CD4-positive, alpha-beta T cell (primary cell): ENCODE results near the gene PRPF19. TPM values are rescaled to one million over a fixed set of nuclear protein-coding genes. Genes with fewer than 3 reads are reported as not detected.

Experiments
- ATAC-seq: fragments of 200-7000 bp; cut with Tn5 transposase; one replicate; pipeline ENCODE4 v1.10.0; 2022; ENCODE audit warnings: mild to moderate bottlenecking; ENCODE audit not compliant: poor library complexity
- CTCF ChIA-PET: fragments of 350-600 bp; sonication (Branson Sonifier 250); formaldehyde crosslinking; loops from one replicate; lab custom pipeline; 2021; ENCODE audit warnings: antibody characterized with exemption, inconsistent platforms; lab: Charles Lee
- POLR2A ChIA-PET: fragments of 350-600 bp; sonication (Branson Sonifier 250); formaldehyde crosslinking; loops from one replicate; lab custom pipeline; 2021; ENCODE audit warnings: antibody characterized with exemption, inconsistent platforms; lab: Charles Lee
- DNase-seq, 14 experiments: peaks; one replicate each; pipeline ENCODE4 v3.0.0-alpha.2; 2013 to 2020; ENCODE audit warnings: mixed read lengths in 2 of 14
- H3K27ac ChIP-seq, 2 donors: one replicate each; pipeline versions ENCODE4 v1.5.1 to v1.7.0; 2013; ENCODE audit warnings: low read length in 2 of 2, low read depth in 1 of 2, mild to moderate bottlenecking in 1 of 2
- H3K27me3 ChIP-seq, 2 experiments: 1 replicate in 1 of 2; 2 replicates in 1 of 2; pipeline versions ENCODE4 v1.6.1 to v1.7.0; 2013; ENCODE audit warnings: low read length in 2 of 2, control low read depth in 1 of 2, mild to moderate bottlenecking in 1 of 2, moderate library complexity in 1 of 2; ENCODE audit not compliant: insufficient read depth in 2 of 2, control insufficient read depth in 1 of 2
- H3K36me3 ChIP-seq: one replicate; pipeline ENCODE4 v1.6.1; 2013; ENCODE audit warnings: low read length, control low read depth; ENCODE audit not compliant: insufficient read depth
- H3K4me1 ChIP-seq: one replicate; pipeline ENCODE4 v1.6.1; 2013; ENCODE audit warnings: low read length, control low read depth; ENCODE audit not compliant: insufficient read depth
- H3K4me3 ChIP-seq: one replicate; pipeline ENCODE4 v1.5.1; 2013; ENCODE audit warnings: mild to moderate bottlenecking, low read length, moderate library complexity
- H3K9me3 ChIP-seq, 2 experiments: 1 replicate in 1 of 2; 2 replicates in 1 of 2; pipeline versions ENCODE4 v1.6.1 to v1.7.0; 2013; ENCODE audit warnings: low read length in 2 of 2, mild to moderate bottlenecking in 2 of 2, control low read depth in 1 of 2, moderate library complexity in 1 of 2; ENCODE audit not compliant: control insufficient read depth in 1 of 2, insufficient read depth in 1 of 2
- H3K27ac Mint-ChIP-seq: one replicate; pipeline ENCODE4 v1.8.0; 2020; ENCODE audit warnings: mixed read lengths
- H3K27me3 Mint-ChIP-seq: one replicate; pipeline ENCODE4 v1.8.0; 2021; ENCODE audit warnings: mixed read lengths
- H3K36me3 Mint-ChIP-seq: one replicate; pipeline ENCODE4 v1.8.0; 2021; ENCODE audit warnings: low read depth, mixed read lengths
- H3K4me1 Mint-ChIP-seq: one replicate; pipeline ENCODE4 v1.8.0; 2021; ENCODE audit warnings: low read depth, mixed read lengths
- H3K4me3 Mint-ChIP-seq: one replicate; pipeline ENCODE4 v1.8.0; 2020; ENCODE audit warnings: mild to moderate bottlenecking, mixed read lengths
- H3K9me3 Mint-ChIP-seq: one replicate; pipeline ENCODE4 v1.8.0; 2020; ENCODE audit warnings: mixed read lengths
- intact Hi-C, 2 experiments: fragments of 100-400 bp; cut with DNase I in 1 of 2; cut with micrococcal nuclease in 1 of 2; formaldehyde crosslinking; loops; one replicate each; pipeline versions ENCODE4 v1.15.1 to v1.9.0; 2023 to 2025; cut with DNase I, micrococcal nuclease
- total RNA-seq, 174 experiments: library from RNA in 2 of 174; stranded (reverse) in 2 of 174; gene quantifications; one replicate each; pipeline ENCODE4 v1.2.3 and lab custom pipeline; 2021 to 2026
- TF ChIP-seq, protein P1 (sequence below): fragments of 200-600 bp; IDR thresholded peaks from one replicate; pipeline ENCODE4 v1.8.0; 2022; ENCODE audit warnings: antibody characterized with exemption, mild to moderate bottlenecking

PRPF19 gene
- total RNA-seq, 2 experiments from 2014 or later, result 63.2 to 67.3 TPM

DNA sequence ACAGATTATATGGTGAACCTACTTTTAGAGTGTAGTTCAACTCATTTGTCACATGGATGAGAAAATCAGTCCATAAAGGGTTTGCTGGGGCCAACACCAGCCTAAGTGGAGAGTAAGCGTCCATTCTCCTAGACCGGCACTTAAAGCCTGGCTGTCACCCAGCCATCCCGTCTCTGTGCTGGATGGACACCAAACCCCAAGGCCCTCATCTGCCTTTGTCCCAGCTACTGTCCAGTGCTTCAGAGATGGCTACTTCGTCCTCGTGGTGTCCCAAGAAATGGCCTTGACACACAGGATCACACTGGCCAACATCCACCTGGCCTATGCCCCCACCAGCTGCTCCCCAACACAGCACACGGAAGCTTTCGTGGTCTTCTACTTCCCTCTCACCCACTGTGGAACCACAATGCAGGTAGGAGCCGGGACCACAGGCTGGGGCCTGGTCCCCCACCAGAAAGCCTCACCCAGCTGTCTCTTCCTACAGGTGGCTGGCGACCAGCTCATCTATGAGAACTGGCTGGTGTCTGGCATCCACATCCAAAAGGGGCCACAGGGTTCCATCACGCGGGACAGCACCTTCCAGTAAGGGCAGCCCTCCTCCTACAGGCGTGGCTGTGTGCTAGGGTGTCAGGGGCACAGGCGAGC lies 35.5 kb downstream of the PRPF19 start:
- H3K27me3 Mint-ChIP-seq, result no peaks in the 10 kb centered on the region
- no peaks in the 10 kb centered on the region for H3K36me3 Mint-ChIP-seq
- Histone ChIP-seq H3K9me3 (no peaks in the 10 kb centered on the region), H3K4me3 (no peak overlapping the region), H3K27ac (no peak overlapping the region), H3K27me3 (no peaks in the 10 kb centered on the region), H3K4me1 (peaks cover 20% of the 10 kb centered on the region), H3K36me3 (no peaks in the 10 kb centered on the region)
- POLR2A ChIA-PET, result interaction anchor here (0.7 to 2.5 kb wide), 4 partner anchors 17 to 45 kb away, joined by 3 to 6 read pairs (median 3); partner anchors contain the start of gene TMEM109
- DNase-seq (no peak), ATAC-seq (no peak)
- intact Hi-C loops, result no loop called here
- no peak overlapping the region for H3K4me3 Mint-ChIP-seq
- H3K27ac Mint-ChIP-seq, result no peak overlapping the region
- no peaks in the 10 kb centered on the region for H3K9me3 Mint-ChIP-seq
- peaks cover 7% of the 10 kb centered on the region for H3K4me1 Mint-ChIP-seq
- TF ChIP-seq, protein P1, sequence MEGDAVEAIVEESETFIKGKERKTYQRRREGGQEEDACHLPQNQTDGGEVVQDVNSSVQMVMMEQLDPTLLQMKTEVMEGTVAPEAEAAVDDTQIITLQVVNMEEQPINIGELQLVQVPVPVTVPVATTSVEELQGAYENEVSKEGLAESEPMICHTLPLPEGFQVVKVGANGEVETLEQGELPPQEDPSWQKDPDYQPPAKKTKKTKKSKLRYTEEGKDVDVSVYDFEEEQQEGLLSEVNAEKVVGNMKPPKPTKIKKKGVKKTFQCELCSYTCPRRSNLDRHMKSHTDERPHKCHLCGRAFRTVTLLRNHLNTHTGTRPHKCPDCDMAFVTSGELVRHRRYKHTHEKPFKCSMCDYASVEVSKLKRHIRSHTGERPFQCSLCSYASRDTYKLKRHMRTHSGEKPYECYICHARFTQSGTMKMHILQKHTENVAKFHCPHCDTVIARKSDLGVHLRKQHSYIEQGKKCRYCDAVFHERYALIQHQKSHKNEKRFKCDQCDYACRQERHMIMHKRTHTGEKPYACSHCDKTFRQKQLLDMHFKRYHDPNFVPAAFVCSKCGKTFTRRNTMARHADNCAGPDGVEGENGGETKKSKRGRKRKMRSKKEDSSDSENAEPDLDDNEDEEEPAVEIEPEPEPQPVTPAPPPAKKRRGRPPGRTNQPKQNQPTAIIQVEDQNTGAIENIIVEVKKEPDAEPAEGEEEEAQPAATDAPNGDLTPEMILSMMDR, result no peak
- CTCF ChIA-PET, result no interaction called here

DNA sequence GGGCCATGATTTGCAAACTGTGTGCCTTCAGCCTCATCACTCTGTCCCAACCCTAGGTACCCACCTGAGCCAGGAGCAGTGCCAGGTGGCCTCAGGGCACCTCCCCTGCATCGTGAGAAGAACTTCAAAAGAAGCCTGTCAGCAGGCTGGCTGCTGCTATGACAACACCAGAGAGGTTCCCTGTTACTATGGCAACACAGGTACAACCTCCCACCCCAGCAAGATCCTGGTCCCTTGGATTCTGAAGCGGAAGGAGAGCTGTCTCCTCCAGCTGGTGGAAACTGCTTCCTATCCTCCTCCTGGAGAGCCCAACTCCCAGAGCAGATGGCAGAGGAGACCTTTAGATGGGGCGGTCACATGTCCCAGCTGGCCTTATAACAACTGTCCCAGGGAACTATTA lies 36.1 kb downstream of the PRPF19 start:
- H3K36me3 ChIP-seq, result no peaks in the 10 kb centered on the region
- no peaks in the 10 kb centered on the region for H3K9me3 Mint-ChIP-seq
- CTCF ChIA-PET, result no interaction called here
- H3K36me3 Mint-ChIP-seq, result no peaks in the 10 kb centered on the region
- H3K27me3 Mint-ChIP-seq, result no peaks in the 10 kb centered on the region
- H3K9me3 ChIP-seq, result no peaks in the 10 kb centered on the region
- no peak overlapping the region for H3K27ac ChIP-seq
- TF ChIP-seq, protein P1, result no peak
- intact Hi-C loops, result no loop called here
- H3K4me3 ChIP-seq, result no peak overlapping the region
- ATAC-seq (no peak), DNase-seq (peak in 1 of 14 experiments; percentile 36)
- no peak overlapping the region for H3K27ac Mint-ChIP-seq
- POLR2A ChIA-PET, result no interaction called here
- no peak overlapping the region for H3K4me3 Mint-ChIP-seq
- H3K4me1 Mint-ChIP-seq, result peaks cover 7% of the 10 kb centered on the region
- H3K4me1 ChIP-seq, result peaks cover 20% of the 10 kb centered on the region
- no peaks in the 10 kb centered on the region for H3K27me3 ChIP-seq

DNA sequence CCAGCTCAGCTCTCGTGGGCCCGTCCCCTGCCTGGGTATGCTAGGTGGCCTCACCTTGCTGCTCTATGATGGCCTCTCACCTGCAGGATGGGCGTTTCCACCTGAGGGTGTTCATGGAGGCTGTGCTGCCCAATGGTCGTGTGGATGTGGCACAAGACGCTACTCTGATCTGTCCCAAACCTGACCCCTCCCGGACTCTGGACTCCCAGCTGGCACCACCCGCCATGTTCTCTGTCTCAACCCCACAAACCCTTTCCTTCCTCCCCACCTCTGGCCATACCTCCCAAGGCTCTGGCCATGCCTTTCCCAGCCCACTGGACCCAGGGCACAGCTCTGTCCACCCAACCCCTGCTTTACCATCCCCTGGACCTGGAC lies 36.9 kb downstream of the PRPF19 start:
- Mint-ChIP-seq H3K27me3 (no peaks in the 10 kb centered on the region), H3K36me3 (no peaks in the 10 kb centered on the region), H3K27ac (no peak overlapping the region), H3K9me3 (no peaks in the 10 kb centered on the region), H3K4me3 (no peak overlapping the region), H3K4me1 (peaks cover 7% of the 10 kb centered on the region)
- Histone ChIP-seq H3K9me3 (no peaks in the 10 kb centered on the region), H3K27me3 (no peaks in the 10 kb centered on the region), H3K4me1 (peaks cover 20% of the 10 kb centered on the region), H3K27ac (no peak overlapping the region), H3K4me3 (no peak overlapping the region), H3K36me3 (no peaks in the 10 kb centered on the region)
- intact Hi-C loops, result no loop called here
- no peak for ATAC-seq
- ChIA-PET POLR2A (no interaction called here), CTCF (no interaction called here)
- no peak for DNase-seq
- TF ChIP-seq, protein P1, result no peak
